ENCODE results near the gene RSPH10B. TPM values are rescaled to one million over a fixed set of nuclear protein-coding genes. Genes with fewer than 3 reads are reported as not detected.
"Not testable (repeated sequence)": the region's sequence is repeated elsewhere in the genome, so short reads cannot be mapped to it uniquely, and the experiment has no call there.

Gene RSPH10B
- total and polyA plus RNA-seq, 2 of the 8 experiments (the other 6 are each of a cell fraction or from before 2014, with no cell fraction given), result 0.17 to 0.45 TPM

- H3K79me2 ChIP-seq (ENCODE audit: control insufficient read depth in 1 of 2, insufficient read depth in 2 of 2, low read length in 2 of 2); H3K27ac ChIP-seq (ENCODE audit: low read depth, low read length); H4K20me1 ChIP-seq (replicated peaks in 1 of 2; ENCODE audit: control insufficient read depth in 1 of 2, insufficient read depth in 2 of 2, low read length in 2 of 2); H2BK12ac ChIP-seq (ENCODE audit: low read depth, low read length); H2AFZ ChIP-seq (ENCODE audit: low read length); H2BK15ac ChIP-seq (ENCODE audit: low read length); H3K9ac ChIP-seq (replicated peaks in 1 of 4; ENCODE audit: extremely low read depth in 1 of 4, low read depth in 3 of 4, low read length in 3 of 4); H3K4ac ChIP-seq (replicated peaks; ENCODE audit: insufficient read length, low read depth, low read length); FAIRE-seq; H4K91ac ChIP-seq (replicated peaks; ENCODE audit: insufficient read length, low read length); H3K23me2 ChIP-seq (ENCODE audit: low read depth, low read length); H3K23ac ChIP-seq (ENCODE audit: insufficient read length); H3K27me3 ChIP-seq (replicated peaks in 1 of 4; ENCODE audit: control insufficient read depth in 3 of 4, extremely low read depth in 1 of 4, insufficient read depth in 3 of 4, low read length in 3 of 4); H3K79me1 ChIP-seq (ENCODE audit: low read depth, low read length); H4K8ac ChIP-seq (ENCODE audit: extremely low read depth, insufficient read depth, low read length); POLR2A ChIA-PET (ENCODE audit: partially characterized antibody); H3K56ac ChIP-seq (replicated peaks; ENCODE audit: insufficient read length, low read depth, low read length); H3K18ac ChIP-seq (ENCODE audit: extremely low read depth, low read length); H3K14ac ChIP-seq (ENCODE audit: insufficient read length); H3K36me3 ChIP-seq (ENCODE audit: control insufficient read depth in 2 of 4, insufficient read depth in 4 of 4, low read length in 3 of 4); H2BK5ac ChIP-seq (ENCODE audit: low read depth, low read length); H3K9me3 ChIP-seq (ENCODE audit: insufficient read depth in 2 of 2, low read depth in 1 of 2, low read length in 1 of 2); H3K4me3 ChIP-seq (ENCODE audit: extremely low read depth in 1 of 4, insufficient read depth in 2 of 4, low read depth in 3 of 4, low read length in 4 of 4); H2BK120ac ChIP-seq (replicated peaks; ENCODE audit: low read depth, low read length); H3K4me1 ChIP-seq (replicated peaks in 1 of 4; ENCODE audit: control insufficient read depth in 3 of 4, insufficient read depth in 4 of 4, low read length in 3 of 4); H3K4me2 ChIP-seq (ENCODE audit: insufficient read depth in 1 of 2, low read depth in 2 of 2, low read length in 2 of 2); H2BK20ac ChIP-seq (ENCODE audit: low read length); H4K5ac ChIP-seq (ENCODE audit: insufficient read length, low read depth, low read length); H2AK5ac ChIP-seq (ENCODE audit: low read depth, low read length); DNase-seq (ENCODE audit: low read depth in 1 of 2, low spot score in 2 of 2): not testable (repeated sequence)
- 92% methylated on average over 2 of the region's 2 CpGs; no CpG with 5 or more reads in 1 of the 2 experiments for WGBS, 2 experiments (ENCODE audit: extremely low coverage in 1 of 2, insufficient coverage in 1 of 2, insufficient read length in 1 of 2, insufficient replicate concordance in 2 of 2, low coverage in 1 of 2, low lambda C conversion rate in 2 of 2, missing lambda C conversion rate in 1 of 2)
- CTCF ChIA-PET (ENCODE audit: partially characterized antibody), result interaction anchor here (0.6 kb wide), 2 partner anchors 19 to 106 kb away, joined by 3 read pairs; no protein-coding TSS in a partner anchor
Observed at GRCh38 chr7:5890244-5890643, 80.2 kb downstream of the RSPH10B start.

DNA sequence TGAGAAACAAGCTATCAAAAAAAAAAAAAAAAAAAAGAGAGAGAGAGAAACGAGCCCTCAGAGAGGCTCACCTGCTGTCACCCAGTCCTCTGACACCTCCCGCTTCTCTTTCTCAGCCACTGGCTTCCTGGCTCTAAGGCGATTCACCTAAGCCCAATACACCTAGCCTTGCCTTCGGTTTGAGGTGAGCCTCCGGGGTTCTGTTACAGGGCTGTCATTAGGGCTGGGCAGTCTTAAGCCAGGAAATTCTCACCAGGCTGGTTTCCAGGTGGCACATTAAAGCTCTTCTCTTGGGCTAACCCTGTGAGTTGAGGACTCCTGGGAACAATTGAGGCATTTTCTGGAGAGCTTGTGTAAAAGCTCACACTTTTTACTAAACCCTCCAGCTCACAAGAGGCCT is 82.5 kb downstream of the RSPH10B start:
- POLR2A ChIA-PET (ENCODE audit: partially characterized antibody), result not testable (repeated sequence)
- 95% methylated on average over 4 of the region's 5 CpGs; no CpG with 5 or more reads in 1 of the 2 experiments for WGBS, 2 experiments (ENCODE audit: extremely low coverage in 1 of 2, insufficient coverage in 1 of 2, insufficient read length in 1 of 2, insufficient replicate concordance in 2 of 2, low coverage in 1 of 2, low lambda C conversion rate in 2 of 2, missing lambda C conversion rate in 1 of 2)

More for the DNA sequence above, 82.5 kb downstream of the RSPH10B start:
- H3K4me2 ChIP-seq (ENCODE audit: insufficient read depth in 1 of 2, low read depth in 2 of 2, low read length in 2 of 2); H4K8ac ChIP-seq (ENCODE audit: extremely low read depth, insufficient read depth, low read length); H3K4ac ChIP-seq (replicated peaks; ENCODE audit: insufficient read length, low read depth, low read length); H3K4me3 ChIP-seq (ENCODE audit: extremely low read depth in 1 of 4, insufficient read depth in 2 of 4, low read depth in 3 of 4, low read length in 4 of 4); H3K27ac ChIP-seq (ENCODE audit: low read depth, low read length); H4K20me1 ChIP-seq (replicated peaks in 1 of 2; ENCODE audit: control insufficient read depth in 1 of 2, insufficient read depth in 2 of 2, low read length in 2 of 2); DNase-seq (ENCODE audit: low read depth in 1 of 2, low spot score in 2 of 2); H3K36me3 ChIP-seq (ENCODE audit: control insufficient read depth in 2 of 4, insufficient read depth in 4 of 4, low read length in 3 of 4); H2BK5ac ChIP-seq (ENCODE audit: low read depth, low read length); H2BK12ac ChIP-seq (ENCODE audit: low read depth, low read length); H3K23ac ChIP-seq (ENCODE audit: insufficient read length); H2BK120ac ChIP-seq (replicated peaks; ENCODE audit: low read depth, low read length); H2AFZ ChIP-seq (ENCODE audit: low read length); H3K27me3 ChIP-seq (replicated peaks in 1 of 4; ENCODE audit: control insufficient read depth in 3 of 4, extremely low read depth in 1 of 4, insufficient read depth in 3 of 4, low read length in 3 of 4); CTCF ChIA-PET (ENCODE audit: partially characterized antibody); H3K4me1 ChIP-seq (replicated peaks in 1 of 4; ENCODE audit: control insufficient read depth in 3 of 4, insufficient read depth in 4 of 4, low read length in 3 of 4); H3K14ac ChIP-seq (ENCODE audit: insufficient read length); H4K91ac ChIP-seq (replicated peaks; ENCODE audit: insufficient read length, low read length); H3K79me1 ChIP-seq (ENCODE audit: low read depth, low read length); H3K79me2 ChIP-seq (ENCODE audit: control insufficient read depth in 1 of 2, insufficient read depth in 2 of 2, low read length in 2 of 2); H3K9ac ChIP-seq (replicated peaks in 1 of 4; ENCODE audit: extremely low read depth in 1 of 4, low read depth in 3 of 4, low read length in 3 of 4); H3K18ac ChIP-seq (ENCODE audit: extremely low read depth, low read length); H3K56ac ChIP-seq (replicated peaks; ENCODE audit: insufficient read length, low read depth, low read length); H2AK5ac ChIP-seq (ENCODE audit: low read depth, low read length); H3K23me2 ChIP-seq (ENCODE audit: low read depth, low read length); H3K9me3 ChIP-seq (ENCODE audit: insufficient read depth in 2 of 2, low read depth in 1 of 2, low read length in 1 of 2); H2BK20ac ChIP-seq (ENCODE audit: low read length); H2BK15ac ChIP-seq (ENCODE audit: low read length); H4K5ac ChIP-seq (ENCODE audit: insufficient read length, low read depth, low read length); FAIRE-seq: not testable (repeated sequence)
